H9 (cell line): ENCODE measurements around the gene ZC3H12C. TPM values are rescaled to one million over a fixed set of nuclear protein-coding genes. Genes with fewer than 3 reads are reported as not detected.

Experiments used
- DNase-seq: peaks from one replicate; pipeline ENCODE4 v3.0.0-alpha.2; 2017
- H2AFZ ChIP-seq: one replicate; pipeline ENCODE4 v1.6.1; 2013; ENCODE audit warnings: mild to moderate bottlenecking, low read length, control low read depth, moderate library complexity
- H2AK5ac ChIP-seq: 2 replicates; pipeline ENCODE4 v1.6.1; 2013; ENCODE audit warnings: low read length, control low read depth, mixed read lengths; ENCODE audit not compliant: insufficient read length
- H2BK120ac ChIP-seq: one replicate; pipeline ENCODE4 v1.6.1; 2013; ENCODE audit warnings: low read depth, mild to moderate bottlenecking, low read length, control low read depth, inconsistent platforms; ENCODE audit not compliant: poor library complexity, severe bottlenecking
- H2BK12ac ChIP-seq: 2 replicates; pipeline ENCODE4 v1.6.1; 2013; ENCODE audit warnings: low read length, control low read depth, mixed read lengths, low read depth; ENCODE audit not compliant: insufficient read length
- H2BK15ac ChIP-seq: 2 replicates; pipeline ENCODE4 v1.6.1; 2013; ENCODE audit warnings: low read depth, low read length, control low read depth
- H2BK20ac ChIP-seq: one replicate; pipeline ENCODE4 v1.6.1; 2013; ENCODE audit warnings: low read depth, mild to moderate bottlenecking, low read length, control low read depth, inconsistent platforms; ENCODE audit not compliant: poor library complexity, severe bottlenecking
- H2BK5ac ChIP-seq: 2 replicates; pipeline ENCODE4 v1.6.1; 2013; ENCODE audit warnings: low read length, control low read depth, mixed read lengths; ENCODE audit not compliant: insufficient read length
- H3K14ac ChIP-seq: 2 replicates; pipeline ENCODE4 v1.6.1; 2013; ENCODE audit warnings: low read length, control low read depth; ENCODE audit not compliant: insufficient read depth
- H3K18ac ChIP-seq: 2 replicates; pipeline ENCODE4 v1.6.1; 2013; ENCODE audit warnings: low read depth, mild to moderate bottlenecking, mixed read lengths, low read length, control low read depth; ENCODE audit not compliant: insufficient read length
- H3K23ac ChIP-seq: 2 replicates; pipeline ENCODE4 v1.6.1; 2013; ENCODE audit warnings: low read length, control low read depth, mixed read lengths, low read depth; ENCODE audit not compliant: insufficient read length
- H3K23me2 ChIP-seq: 2 replicates; pipeline ENCODE4 v1.6.1; 2013; ENCODE audit warnings: low read depth, mild to moderate bottlenecking, mixed read lengths, low read length, control low read depth; ENCODE audit not compliant: insufficient read length, poor library complexity, severe bottlenecking
- H3K27ac ChIP-seq: 2 replicates; pipeline ENCODE4 v1.5.1; 2013; ENCODE audit warnings: low read length, control low read depth, mixed read lengths, low read depth; ENCODE audit not compliant: insufficient read length
- H3K27me3 ChIP-seq: 2 replicates; pipeline ENCODE4 v1.6.1; 2013; ENCODE audit warnings: low read length, control low read depth, inconsistent platforms; ENCODE audit not compliant: insufficient read depth
- H3K4ac ChIP-seq: 2 replicates; pipeline ENCODE4 v1.6.1; 2013; ENCODE audit warnings: low read depth, mild to moderate bottlenecking, control low read depth, inconsistent platforms, low read length, moderate library complexity
- H3K4me1 ChIP-seq: 2 replicates; pipeline ENCODE4 v1.6.1; 2013; ENCODE audit warnings: low read length, control low read depth, inconsistent platforms; ENCODE audit not compliant: insufficient read depth
- H3K4me2 ChIP-seq: 2 replicates; pipeline ENCODE4 v1.6.1; 2013; ENCODE audit warnings: low read length, control low read depth, mixed read lengths; ENCODE audit not compliant: insufficient read length, insufficient read depth
- H3K56ac ChIP-seq: 2 replicates; pipeline ENCODE4 v1.6.1; 2013; ENCODE audit warnings: low read depth, mild to moderate bottlenecking, mixed read lengths, low read length, control low read depth; ENCODE audit not compliant: insufficient read length
- H3K79me1 ChIP-seq: 2 replicates; pipeline ENCODE4 v1.6.1; 2013; ENCODE audit warnings: low read depth, mild to moderate bottlenecking, moderate library complexity, low read length, control low read depth, inconsistent platforms; ENCODE audit not compliant: insufficient read depth, poor library complexity, severe bottlenecking
- H3K79me2 ChIP-seq: 2 replicates; pipeline ENCODE4 v1.6.1; 2013; ENCODE audit warnings: low read length, control low read depth, inconsistent platforms; ENCODE audit not compliant: insufficient read depth
- H3K9ac ChIP-seq: 2 replicates; pipeline ENCODE4 v1.6.1; 2013; ENCODE audit warnings: low read length, control low read depth, mixed read lengths; ENCODE audit not compliant: insufficient read length; ENCODE audit errors: extremely low read depth
- H3K9me3 ChIP-seq: one replicate; pipeline ENCODE4 v1.6.1; 2013; ENCODE audit warnings: low read depth, low read length, inconsistent platforms; ENCODE audit not compliant: control insufficient read depth
- H3T11ph ChIP-seq: one replicate; pipeline ENCODE4 v1.6.1; 2013; ENCODE audit warnings: mild to moderate bottlenecking, low read length, control low read depth, inconsistent platforms
- H4K20me1 ChIP-seq: one replicate; pipeline ENCODE4 v1.6.1; 2013; ENCODE audit not compliant: control insufficient read depth, insufficient read length, insufficient read depth
- H4K5ac ChIP-seq: 2 replicates; pipeline ENCODE4 v1.6.1; 2013; ENCODE audit warnings: low read depth, mild to moderate bottlenecking, mixed read lengths, low read length, control low read depth; ENCODE audit not compliant: insufficient read length
- H4K8ac ChIP-seq: replicated peaks from 2 replicates; pipeline ENCODE4 v1.6.1; 2013; ENCODE audit warnings: low read length, control low read depth, mixed read lengths, low read depth; ENCODE audit not compliant: insufficient read length
- H4K91ac ChIP-seq: 2 replicates; pipeline ENCODE4 v1.6.1; 2013; ENCODE audit warnings: low read depth, mild to moderate bottlenecking, moderate library complexity, mixed read lengths, low read length, control low read depth; ENCODE audit not compliant: insufficient read length
- H3K27ac Mint-ChIP-seq, 3 experiments: 2 replicates in 2 of 3; 3 replicates in 1 of 3; pipeline ENCODE4 v1.8.0; 2020 to 2021; ENCODE audit warnings: mixed read lengths in 3 of 3, mild to moderate bottlenecking in 1 of 3, moderate library complexity in 1 of 3
- H3K27me3 Mint-ChIP-seq: 2 replicates; pipeline ENCODE4 v1.8.0; 2021; ENCODE audit warnings: low read depth, mild to moderate bottlenecking, moderate library complexity, mixed read lengths
- H3K36me3 Mint-ChIP-seq, 3 experiments: 2 replicates in 2 of 3; 3 replicates in 1 of 3; pipeline ENCODE4 v1.8.0; 2020 to 2021; ENCODE audit warnings: low read depth in 3 of 3, mixed read lengths in 3 of 3; ENCODE audit not compliant: insufficient read depth in 1 of 3
- H3K4me1 Mint-ChIP-seq, 2 experiments: 2 replicates each; pipeline ENCODE4 v1.8.0; 2020; ENCODE audit warnings: mixed read lengths in 2 of 2
- H3K4me3 Mint-ChIP-seq, 2 experiments: 2 replicates in 1 of 2; 3 replicates in 1 of 2; pipeline ENCODE4 v1.8.0; 2020 to 2021; ENCODE audit warnings: mild to moderate bottlenecking in 2 of 2, mixed read lengths in 2 of 2, moderate library complexity in 1 of 2
- H3K9me3 Mint-ChIP-seq, 2 experiments: 2 replicates in 1 of 2; 3 replicates in 1 of 2; pipeline ENCODE4 v1.8.0; 2020; ENCODE audit warnings: mild to moderate bottlenecking in 2 of 2, mixed read lengths in 2 of 2, moderate library complexity in 1 of 2
- CTCF ChIP-seq: fragments of 200-600 bp; sonication (generic); conservative IDR thresholded peaks from 3 replicates; pipeline ENCODE4 v1.8.0; 2021; ENCODE audit warnings: antibody characterized with exemption, mild to moderate bottlenecking
- WGBS: extraction: QIAGEN DNeasy Blood & Tissue Kit; methylation state at CpG from one replicate; pipeline ENCODE4 v1.1.7; 2013; ENCODE audit warnings: missing lambda C conversion rate, low lambda C conversion rate, mixed read lengths; ENCODE audit not compliant: insufficient read length; ENCODE audit errors: extremely low coverage; 5-methylcytosine and 5-hydroxymethylcytosine counted together
- total RNA-seq: library from RNA; stranded (reverse); gene quantifications from 2 replicates; pipeline ENCODE4 v1.2.1, GENCODE V29; 2021

ZC3H12C gene
- total RNA-seq, 1 experiment from 2014 or later = 4.8 TPM

- Histone ChIP-seq H2BK12ac (no peak overlapping the region), H3K23ac (no peak overlapping the region), H3K14ac (no peak overlapping the region), H3K27me3 (no peaks in the 10 kb centered on the region), H3K79me1 (no peaks in the 10 kb centered on the region), H2BK120ac (no peak overlapping the region), H4K8ac (no peak overlapping the region), H3T11ph (no peak overlapping the region), H4K91ac (no peak overlapping the region), H4K5ac (no peak overlapping the region), H3K4me2 (no peak overlapping the region), H2BK20ac (no peak overlapping the region), H2AFZ (no peak overlapping the region), H3K23me2 (no peaks in the 10 kb centered on the region), H2AK5ac (no peak overlapping the region), H3K4me1 (peaks cover 8% of the 10 kb centered on the region; the same call in 1 of the 2 replicates), H2BK15ac (no peak overlapping the region), H2BK5ac (no peak overlapping the region), H4K20me1 (no peaks in the 10 kb centered on the region), H3K79me2 (no peaks in the 10 kb centered on the region), H3K9ac (no peak overlapping the region), H3K18ac (no peak overlapping the region), H3K9me3 (no peaks in the 10 kb centered on the region), H3K27ac (no peak overlapping the region), H3K4ac (no peak overlapping the region), H3K56ac (no peak overlapping the region)
- no peak for DNase-seq
- H3K27ac Mint-ChIP-seq = no peak overlapping the region
- H3K9me3 Mint-ChIP-seq = no peaks in the 10 kb centered on the region
- TF ChIP-seq CTCF = no peak
- no peaks in the 10 kb centered on the region for H3K27me3 Mint-ChIP-seq
- no peak overlapping the region for H3K4me3 Mint-ChIP-seq
- peaks cover 6 to 10% (median 8%) of the 10 kb centered on the region in 3 experiments; a peak in 5 of 7 replicates for H3K36me3 Mint-ChIP-seq
- peaks cover 20 to 25% of the 10 kb centered on the region in 2 experiments for H3K4me1 Mint-ChIP-seq
- WGBS = no CpG with 5 or more reads among the region's 2 CpGs
Observed at GRCh38 chr11:110169738-110170137, 76.5 kb downstream of the ZC3H12C start.
